Testis (tissue), 3 donors: Measurements from ENCODE around the gene RAB3C. TPM values are rescaled to one million over a fixed set of nuclear protein-coding genes. Genes with fewer than 3 reads are reported as not detected.

ENCODE experiments used
- DNase-seq: peaks from one replicate; pipeline ENCODE4 v3.0.0-alpha.2; 2019
- H3K27ac ChIP-seq, 2 donors: fragments of 200-600 bp; sonication (generic); one replicate each; pipeline ENCODE4 v1.5.1; 2019
- H3K27me3 ChIP-seq: fragments of 200-600 bp; sonication (generic); one replicate; pipeline ENCODE4 v1.5.1; 2019
- H3K36me3 ChIP-seq: fragments of 200-600 bp; sonication (generic); one replicate; pipeline ENCODE4 v1.5.1; 2017; ENCODE audit warnings: low read depth; ENCODE audit errors: missing control alignments
- H3K4me1 ChIP-seq: fragments of 200-600 bp; sonication (generic); one replicate; pipeline ENCODE4 v1.5.1; 2019
- H3K4me3 ChIP-seq, 2 donors: fragments of 200-600 bp; sonication (generic); one replicate each; pipeline ENCODE4 v1.5.1; 2017 to 2019
- H3K9me3 ChIP-seq: fragments of 200-600 bp; sonication (generic); one replicate; pipeline ENCODE4 v1.5.1; 2017
- CTCF ChIP-seq, 3 experiments: fragments of 450-650 bp in 2 of 3; fragments of 200-600 bp in 1 of 3; sonication (generic) in 1 of 3; IDR thresholded peaks; one replicate each; pipeline ENCODE4 v1.5.1; 2016 to 2019; ENCODE audit warnings: antibody characterized with exemption in 3 of 3, mild to moderate bottlenecking in 2 of 3, moderate library complexity in 1 of 3
- POLR2A ChIP-seq: fragments of 450-650 bp; IDR thresholded peaks from one replicate; pipeline ENCODE4 v1.6.1; 2017; ENCODE audit warnings: antibody characterized with exemption, mild to moderate bottlenecking, moderate library complexity
- WGBS, 2 donors: methylation state at CpG; one replicate each; pipeline ENCODE4 v1.1.5; 2018; 5-methylcytosine and 5-hydroxymethylcytosine counted together
- intact Hi-C: fragments of 100-400 bp; cut with DNase I; formaldehyde crosslinking; loops from one replicate; pipeline ENCODE4 v1.15.1; 2023; ENCODE audit warnings: low total_unique reads
- polyA plus RNA-seq: library from polyadenylated mRNA; stranded (reverse); fragments of 350-450 nt; fragmentation: Illumina TruSeq; extraction: RNeasy Lipid Tissue Mini Kit (QIAGEN cat#74804); gene quantifications from one replicate; pipeline ENCODE4 v1.2.3, GENCODE V29; 2014; ENCODE audit warnings: low read depth, low replicate concordance; ENCODE audit not compliant: insufficient read depth
- total RNA-seq, 2 donors: library from RNA; depleted of rRNA; stranded (reverse); fragments of >200 nt; gene quantifications; one replicate each; pipeline ENCODE4 v1.2.3, GENCODE V29; 2016

The RAB3C gene
- total and polyA plus RNA-seq, 3 donors from 2014 or later: 0.47 to 2.5 (median 1.8) TPM

- Histone ChIP-seq H3K27ac (no peak overlapping the region), H3K4me3 (no peak overlapping the region), H3K36me3 (no peaks in the 10 kb centered on the region), H3K9me3 (no peaks in the 10 kb centered on the region), H3K27me3 (no peaks in the 10 kb centered on the region), H3K4me1 (no peaks in the 10 kb centered on the region)
- no peak for DNase-seq
- TF ChIP-seq CTCF (IDR thresholded peaks at IDR 0.05) (no peak), POLR2A (no peak)
- WGBS, 2 donors: 93 to 94% methylated on average over 4 of the region's 4 CpGs
- intact Hi-C loops: no loop called here
Observed at GRCh38 chr5:58745350-58745749, 162.5 kb downstream of the RAB3C start.

- Histone ChIP-seq H3K36me3 (no peaks in the 10 kb centered on the region), H3K4me1 (no peaks in the 10 kb centered on the region), H3K27ac (no peak overlapping the region), H3K9me3 (no peaks in the 10 kb centered on the region), H3K4me3 (no peak overlapping the region), H3K27me3 (no peaks in the 10 kb centered on the region)
- TF ChIP-seq CTCF (IDR thresholded peaks at IDR 0.05): no peak
- no peak for TF ChIP-seq POLR2A
- no peak for DNase-seq
- WGBS, 2 donors: 59 to 72% methylated on average over 4 of the region's 4 CpGs
- intact Hi-C loops: no loop called here
Observed at GRCh38 chr5:58746321-58746720, 163.4 kb downstream of the RAB3C start.

- TF ChIP-seq POLR2A: no peak
- TF ChIP-seq CTCF (IDR thresholded peaks at IDR 0.05): no peak
- Histone ChIP-seq H3K4me3 (no peak overlapping the region), H3K4me1 (peaks cover 2% of the 10 kb centered on the region), H3K36me3 (no peaks in the 10 kb centered on the region), H3K9me3 (no peaks in the 10 kb centered on the region), H3K27me3 (no peaks in the 10 kb centered on the region), H3K27ac (no peak overlapping the region)
- intact Hi-C loops: no loop called here
- DNase-seq: no peak
Observed at GRCh38 chr5:58750036-58750435, 167.2 kb downstream of the RAB3C start.

GRCh38 chr5:58751222-58751837 lies 168.5 kb downstream of the RAB3C start:
- Histone ChIP-seq H3K4me3 (no peak overlapping the region), H3K27ac (no peak overlapping the region), H3K36me3 (no peaks in the 10 kb centered on the region), H3K9me3 (no peaks in the 10 kb centered on the region), H3K27me3 (no peaks in the 10 kb centered on the region), H3K4me1 (peaks cover 2% of the 10 kb centered on the region)
- WGBS, 2 donors: 75 to 77% methylated on average over 4 of the region's 4 CpGs
- DNase-seq: no peak
- intact Hi-C loops: no loop called here
- no peak for TF ChIP-seq CTCF (IDR thresholded peaks at IDR 0.05)
- TF ChIP-seq POLR2A: no peak

- Histone ChIP-seq H3K27me3 (no peaks in the 10 kb centered on the region), H3K9me3 (no peaks in the 10 kb centered on the region), H3K4me3 (no peak overlapping the region), H3K4me1 (peaks cover 2% of the 10 kb centered on the region), H3K36me3 (no peaks in the 10 kb centered on the region), H3K27ac (no peak overlapping the region)
- intact Hi-C loops: no loop called here
- TF ChIP-seq CTCF (IDR thresholded peaks at IDR 0.05): no peak
- no peak for TF ChIP-seq POLR2A
- DNase-seq: no peak
- WGBS, 2 donors: 56% methylated on average over 1 of the region's 1 CpG
Observed at GRCh38 chr5:58752104-58752503, 169.2 kb downstream of the RAB3C start.
